Keratinocyte (primary cell): ENCODE measurements around the gene ZNF431.

Source experiments
- CTCF ChIP-seq, 3 experiments: IDR thresholded peaks in 1 of 3; conservative IDR thresholded peaks in 1 of 3; optimal IDR thresholded peaks in 1 of 3; 2 replicates in 2 of 3; 3 replicates in 1 of 3; pipeline versions ENCODE3 to v1.5.1; 2011; ENCODE audit warnings: low read length in 3 of 3, mild to moderate bottlenecking in 3 of 3, moderate library complexity in 2 of 3, control low read depth in 1 of 3, inconsistent platforms in 1 of 3; ENCODE audit not compliant: insufficient read depth in 2 of 3; ENCODE audit errors: extremely low read depth in 1 of 3
- EZH2 ChIP-seq: IDR thresholded peaks from one replicate; pipeline ENCODE4 v1.6.1; 2012; ENCODE audit warnings: inconsistent platforms, mild to moderate bottlenecking, low read length, moderate library complexity

GRCh38 chr19:21128901-21129698 lies 12.7 kb upstream of the ZNF431 start:
- no peak for TF ChIP-seq CTCF (optimal IDR thresholded peaks at IDR 0.05 in 1 of 3, IDR thresholded peaks at IDR 0.05 in 1 of 3, conservative IDR thresholded peaks at IDR 0.05 in 1 of 3; ENCODE audit: extremely low read depth in 1 of 3, insufficient read depth in 2 of 3, low read length in 3 of 3)
- no peak for TF ChIP-seq EZH2
